ENCODE data around the gene PHLDB2.

GRCh38 chr3:111955876-111956275, 96.8 kb downstream of the PHLDB2 start:
- TF ChIP-seq CTCF (IDR thresholded peaks at IDR 0.05; ENCODE audit: control extremely low read depth in 1 of 3, insufficient read depth in 1 of 3, low read depth in 1 of 3, low read length in 3 of 3): no peak
- no peak for TF ChIP-seq E2F6 (IDR thresholded peaks at IDR 0.05)
- no peak for TF ChIP-seq TBP (IDR thresholded peaks at IDR 0.05; ENCODE audit: low read depth, low read length)
- TF ChIP-seq YY1 (IDR thresholded peaks at IDR 0.05; ENCODE audit: low read depth, low read length): no peak

Data from H1 (cell line).